ENCODE results near the gene PIK3CG. TPM values are rescaled to one million over a fixed set of nuclear protein-coding genes. Genes with fewer than 3 reads are reported as not detected.

PIK3CG gene
- polyA plus RNA-seq, 1 experiment: 0.14 TPM

GRCh38 chr7:106888204-106888603 lies 23.1 kb downstream of the PIK3CG start:
- Histone ChIP-seq H3K27ac (ENCODE audit: low read depth, low read length) (no peak overlapping the region), H3K9me3 (ENCODE audit: control insufficient read depth, insufficient read depth, low read length) (no peaks in the 10 kb centered on the region), H3K4me3 (ENCODE audit: low read depth, low read length) (no peak overlapping the region), H3K27me3 (ENCODE audit: control insufficient read depth, insufficient read depth, low read length) (peaks cover 5% of the 10 kb centered on the region)
- ChIA-PET CTCF (no interaction called here), POLR2A (no interaction called here)
- TF ChIP-seq, protein P1, sequence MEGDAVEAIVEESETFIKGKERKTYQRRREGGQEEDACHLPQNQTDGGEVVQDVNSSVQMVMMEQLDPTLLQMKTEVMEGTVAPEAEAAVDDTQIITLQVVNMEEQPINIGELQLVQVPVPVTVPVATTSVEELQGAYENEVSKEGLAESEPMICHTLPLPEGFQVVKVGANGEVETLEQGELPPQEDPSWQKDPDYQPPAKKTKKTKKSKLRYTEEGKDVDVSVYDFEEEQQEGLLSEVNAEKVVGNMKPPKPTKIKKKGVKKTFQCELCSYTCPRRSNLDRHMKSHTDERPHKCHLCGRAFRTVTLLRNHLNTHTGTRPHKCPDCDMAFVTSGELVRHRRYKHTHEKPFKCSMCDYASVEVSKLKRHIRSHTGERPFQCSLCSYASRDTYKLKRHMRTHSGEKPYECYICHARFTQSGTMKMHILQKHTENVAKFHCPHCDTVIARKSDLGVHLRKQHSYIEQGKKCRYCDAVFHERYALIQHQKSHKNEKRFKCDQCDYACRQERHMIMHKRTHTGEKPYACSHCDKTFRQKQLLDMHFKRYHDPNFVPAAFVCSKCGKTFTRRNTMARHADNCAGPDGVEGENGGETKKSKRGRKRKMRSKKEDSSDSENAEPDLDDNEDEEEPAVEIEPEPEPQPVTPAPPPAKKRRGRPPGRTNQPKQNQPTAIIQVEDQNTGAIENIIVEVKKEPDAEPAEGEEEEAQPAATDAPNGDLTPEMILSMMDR (IDR thresholded peaks at IDR 0.05; ENCODE audit: low read depth, low read length): no peak
- DNase-seq (ENCODE audit: low read depth, low spot score): no peak

DNA sequence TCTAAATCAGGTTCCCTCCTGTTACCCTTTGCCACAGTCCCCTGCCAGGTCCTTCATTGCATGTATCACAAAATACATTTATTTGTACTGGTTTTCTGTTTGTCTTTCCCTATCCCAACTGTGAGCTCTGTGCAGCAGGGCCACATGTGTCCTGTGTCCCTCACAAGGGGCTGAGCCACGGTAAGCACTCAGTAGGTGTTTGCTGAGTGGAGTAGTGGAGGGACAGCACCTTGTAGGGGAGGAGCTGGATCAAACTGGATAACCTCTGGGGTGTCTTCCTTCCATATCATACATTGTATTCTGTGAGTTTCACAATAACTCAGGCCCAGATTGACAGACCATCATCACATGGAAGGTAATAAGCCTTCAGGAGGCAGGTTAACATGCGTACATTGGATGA lies 25.9 kb downstream of the PIK3CG start:
- Histone ChIP-seq H3K27ac (ENCODE audit: low read depth, low read length) (no peak overlapping the region), H3K27me3 (ENCODE audit: control insufficient read depth, insufficient read depth, low read length) (peaks cover 1% of the 10 kb centered on the region), H3K9me3 (ENCODE audit: control insufficient read depth, insufficient read depth, low read length) (no peaks in the 10 kb centered on the region), H3K4me3 (ENCODE audit: low read depth, low read length) (no peak overlapping the region)
- POLR2A ChIA-PET: no interaction called here
- CTCF ChIA-PET: no interaction called here
- TF ChIP-seq, protein P1 (IDR thresholded peaks at IDR 0.05; ENCODE audit: low read depth, low read length): no peak
- DNase-seq (ENCODE audit: low read depth, low spot score): no peak

- Histone ChIP-seq H3K27me3 (ENCODE audit: control insufficient read depth, insufficient read depth, low read length) (no peaks in the 10 kb centered on the region), H3K9me3 (ENCODE audit: control insufficient read depth, insufficient read depth, low read length) (no peaks in the 10 kb centered on the region), H3K27ac (ENCODE audit: low read depth, low read length) (no peak overlapping the region), H3K4me3 (ENCODE audit: low read depth, low read length) (no peak overlapping the region)
- TF ChIP-seq, protein P1 (IDR thresholded peaks at IDR 0.05; ENCODE audit: low read depth, low read length): no peak; the same call in 1 of the 2 replicates
- ChIA-PET CTCF (interaction anchor here (0.6 kb wide), 1 partner anchor 276 kb away, joined by 5 read pairs; no protein-coding TSS in a partner anchor), POLR2A (no interaction called here)
- no peak for DNase-seq (ENCODE audit: low read depth, low spot score)
Observed at GRCh38 chr7:106891548-106892410, 26.7 kb downstream of the PIK3CG start.

DNA sequence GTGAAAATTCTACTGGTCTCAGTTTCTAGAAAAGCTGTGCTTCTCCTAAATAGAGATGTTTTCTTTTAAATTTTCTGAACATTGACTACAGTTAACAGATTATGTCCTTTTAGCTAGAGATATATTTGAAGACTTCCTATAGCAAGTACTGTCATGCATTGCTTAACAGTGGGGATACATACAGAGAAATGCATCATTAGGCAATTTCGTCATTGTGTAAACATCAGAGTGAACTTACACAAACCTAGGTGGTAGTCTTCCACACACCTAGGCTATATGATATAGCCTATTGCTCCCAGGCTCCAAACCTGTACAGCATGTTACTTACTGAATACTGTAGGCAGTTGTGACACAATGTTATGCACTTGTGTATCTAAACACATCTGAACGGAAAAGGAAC lies 28.5 kb downstream of the PIK3CG start:
- Histone ChIP-seq H3K27ac (ENCODE audit: low read depth, low read length) (no peak overlapping the region), H3K4me3 (ENCODE audit: low read depth, low read length) (no peak overlapping the region), H3K9me3 (ENCODE audit: control insufficient read depth, insufficient read depth, low read length) (no peaks in the 10 kb centered on the region), H3K27me3 (ENCODE audit: control insufficient read depth, insufficient read depth, low read length) (no peaks in the 10 kb centered on the region)
- CTCF ChIA-PET: interaction anchor here (0.6 kb wide), 1 partner anchor 131 kb away, joined by 3 read pairs; no protein-coding TSS in a partner anchor
- POLR2A ChIA-PET: no interaction called here
- DNase-seq (ENCODE audit: low read depth, low spot score): no peak
- TF ChIP-seq, protein P1 (IDR thresholded peaks at IDR 0.05; ENCODE audit: low read depth, low read length): no peak

GRCh38 chr7:106895246-106895864 lies 30.3 kb downstream of the PIK3CG start:
- POLR2A ChIA-PET: no interaction called here
- Histone ChIP-seq H3K27ac (ENCODE audit: low read depth, low read length) (no peak overlapping the region), H3K4me3 (ENCODE audit: low read depth, low read length) (no peak overlapping the region), H3K9me3 (ENCODE audit: control insufficient read depth, insufficient read depth, low read length) (no peaks in the 10 kb centered on the region), H3K27me3 (ENCODE audit: control insufficient read depth, insufficient read depth, low read length) (no peaks in the 10 kb centered on the region)
- CTCF ChIA-PET: interaction anchor here (0.5 kb wide), 1 partner anchor 203 kb away, joined by 4 read pairs; no protein-coding TSS in a partner anchor
- TF ChIP-seq, protein P1 (IDR thresholded peaks at IDR 0.05; ENCODE audit: low read depth, low read length): no peak
- no peak for DNase-seq (ENCODE audit: low read depth, low spot score)
